AG04450 (cell line): Measurements from ENCODE around the gene MAML3. TPM values are rescaled to one million over a fixed set of nuclear protein-coding genes. Genes with fewer than 3 reads are reported as not detected.

Experiments used
- CTCF ChIA-PET: fragments of 300-600, 350-600 bp; formaldehyde crosslinking; extraction: SDS; loops from one replicate; lab custom pipeline; 2022; ENCODE audit warnings: antibody characterized with exemption, inconsistent platforms; lab: Charles Lee
- POLR2A ChIA-PET: fragments of 350-600 bp; formaldehyde crosslinking; extraction: SDS; loops from one replicate; lab custom pipeline; 2021; ENCODE audit warnings: antibody characterized with exemption, inconsistent platforms; lab: Yijun Ruan, JAX
- DNase-seq: peaks from one replicate; pipeline ENCODE4 v3.0.0-alpha.2; 2011; ENCODE audit warnings: low read depth, low spot score
- H3K27ac ChIP-seq: one replicate; pipeline ENCODE4 v1.5.1; 2012; ENCODE audit warnings: low read depth, low read length, control low read depth
- H3K27me3 ChIP-seq: one replicate; pipeline ENCODE4 v1.6.0; 2012; ENCODE audit warnings: low read length; ENCODE audit not compliant: control insufficient read depth, insufficient read depth
- H3K4me3 ChIP-seq: 2 replicates; pipeline ENCODE4 v1.5.1; 2011; ENCODE audit warnings: mild to moderate bottlenecking, low read depth, low read length, control low read depth
- H3K9me3 ChIP-seq: 2 replicates; pipeline ENCODE4 v1.5.1; 2012; ENCODE audit warnings: low read length; ENCODE audit not compliant: control insufficient read depth, insufficient read depth
- polyA plus RNA-seq: library from polyadenylated mRNA; depleted of rRNA; stranded (reverse); fragments of >200 nt; gene quantifications from 2 replicates; pipeline ENCODE4 v1.2.3, GENCODE V29; 2011
- TF ChIP-seq, protein P1 (sequence below): IDR thresholded peaks from 2 replicates; pipeline ENCODE4 v1.5.1; 2011; ENCODE audit warnings: low read depth, low read length, control low read depth, inconsistent platforms

MAML3 gene
- polyA plus RNA-seq, 1 experiment, result 4.1 TPM

DNA sequence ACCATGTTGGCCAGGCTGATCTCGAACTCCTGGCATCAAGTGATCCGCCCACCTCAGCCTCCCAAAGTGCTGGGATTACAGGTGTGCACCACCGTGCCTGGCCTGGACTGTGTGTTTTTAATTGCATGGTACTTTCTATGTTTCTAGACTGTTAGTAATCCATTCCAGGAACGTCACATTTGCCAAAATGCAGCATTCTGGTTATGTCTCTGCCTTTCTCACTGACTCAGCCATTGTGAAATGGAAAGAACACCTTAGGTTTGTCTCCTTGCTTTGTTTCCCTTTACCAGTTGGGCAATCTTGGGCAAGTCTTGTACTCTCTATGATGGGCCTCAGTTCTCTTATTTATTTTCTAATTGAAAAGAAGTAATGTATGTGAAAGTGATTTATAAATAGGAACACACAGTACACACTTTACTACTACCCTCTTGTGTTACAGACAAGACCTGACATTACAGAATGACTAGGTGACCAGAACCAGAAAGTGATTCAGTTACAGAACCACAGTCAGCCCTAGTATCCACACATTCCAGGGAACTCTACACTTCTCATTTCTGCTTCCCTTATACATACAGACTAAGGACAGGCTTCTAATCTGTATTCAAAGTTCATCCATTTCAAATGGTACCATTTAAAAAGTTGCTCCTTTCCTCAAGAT lies 301.2 kb downstream of the MAML3 start:
- no peak for DNase-seq
- H3K27ac ChIP-seq, result no peak overlapping the region
- no peak overlapping the region for H3K4me3 ChIP-seq
- H3K9me3 ChIP-seq, result no peaks in the 10 kb centered on the region
- TF ChIP-seq, protein P1, sequence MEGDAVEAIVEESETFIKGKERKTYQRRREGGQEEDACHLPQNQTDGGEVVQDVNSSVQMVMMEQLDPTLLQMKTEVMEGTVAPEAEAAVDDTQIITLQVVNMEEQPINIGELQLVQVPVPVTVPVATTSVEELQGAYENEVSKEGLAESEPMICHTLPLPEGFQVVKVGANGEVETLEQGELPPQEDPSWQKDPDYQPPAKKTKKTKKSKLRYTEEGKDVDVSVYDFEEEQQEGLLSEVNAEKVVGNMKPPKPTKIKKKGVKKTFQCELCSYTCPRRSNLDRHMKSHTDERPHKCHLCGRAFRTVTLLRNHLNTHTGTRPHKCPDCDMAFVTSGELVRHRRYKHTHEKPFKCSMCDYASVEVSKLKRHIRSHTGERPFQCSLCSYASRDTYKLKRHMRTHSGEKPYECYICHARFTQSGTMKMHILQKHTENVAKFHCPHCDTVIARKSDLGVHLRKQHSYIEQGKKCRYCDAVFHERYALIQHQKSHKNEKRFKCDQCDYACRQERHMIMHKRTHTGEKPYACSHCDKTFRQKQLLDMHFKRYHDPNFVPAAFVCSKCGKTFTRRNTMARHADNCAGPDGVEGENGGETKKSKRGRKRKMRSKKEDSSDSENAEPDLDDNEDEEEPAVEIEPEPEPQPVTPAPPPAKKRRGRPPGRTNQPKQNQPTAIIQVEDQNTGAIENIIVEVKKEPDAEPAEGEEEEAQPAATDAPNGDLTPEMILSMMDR, result no peak
- H3K27me3 ChIP-seq, result no peaks in the 10 kb centered on the region
- ChIA-PET CTCF (no interaction called here), POLR2A (no interaction called here)

DNA sequence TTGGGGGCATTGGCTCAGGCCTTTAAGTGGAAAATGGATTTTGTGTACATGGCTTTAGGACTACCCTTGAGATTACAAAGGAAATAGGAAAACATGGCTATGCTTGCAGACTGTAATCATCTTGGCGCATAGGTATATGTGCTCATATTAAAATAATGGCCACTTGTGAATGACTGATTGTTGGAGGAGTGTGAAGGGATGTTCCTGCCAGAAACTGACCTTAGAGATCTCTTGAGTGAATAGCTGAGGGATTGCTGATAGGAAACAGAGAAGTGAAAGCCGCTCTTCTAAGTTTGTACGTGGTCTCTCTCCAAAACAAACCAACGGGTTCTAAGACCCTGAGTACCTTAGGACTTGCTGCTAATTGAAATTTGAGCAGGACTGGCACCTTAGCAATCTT lies 302.3 kb downstream of the MAML3 start:
- TF ChIP-seq, protein P1, result no peak
- DNase-seq, result no peak
- Histone ChIP-seq H3K4me3 (no peak overlapping the region), H3K9me3 (no peaks in the 10 kb centered on the region), H3K27me3 (no peaks in the 10 kb centered on the region), H3K27ac (no peak overlapping the region)
- POLR2A ChIA-PET, result no interaction called here
- CTCF ChIA-PET, result no interaction called here

DNA sequence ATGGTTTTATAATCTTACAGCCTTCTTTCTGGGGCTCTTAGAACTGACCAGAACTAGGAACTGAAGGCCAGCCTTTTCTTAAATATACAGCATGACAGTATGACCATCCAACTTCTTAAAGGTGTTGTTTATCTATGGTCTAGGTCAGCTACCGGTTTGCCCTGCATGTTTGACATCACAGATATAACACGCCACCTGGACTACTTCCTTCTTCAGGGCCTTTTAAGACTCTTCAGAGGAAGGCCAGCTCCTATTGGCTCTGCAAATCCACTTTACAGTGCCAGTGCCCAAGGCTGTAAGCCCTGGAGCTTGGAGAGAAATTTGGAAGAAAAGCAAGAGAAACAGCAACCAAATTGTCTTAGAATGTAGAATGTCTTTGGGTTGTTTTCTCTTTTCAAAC lies 302.9 kb downstream of the MAML3 start:
- Histone ChIP-seq H3K9me3 (no peaks in the 10 kb centered on the region), H3K27ac (no peak overlapping the region), H3K27me3 (no peaks in the 10 kb centered on the region), H3K4me3 (no peak overlapping the region)
- CTCF ChIA-PET, result no interaction called here
- DNase-seq, result no peak
- TF ChIP-seq, protein P1, result no peak
- POLR2A ChIA-PET, result interaction anchor here (0.7 kb wide), 1 partner anchor 11 kb away, joined by 3 read pairs; no protein-coding TSS in a partner anchor

DNA sequence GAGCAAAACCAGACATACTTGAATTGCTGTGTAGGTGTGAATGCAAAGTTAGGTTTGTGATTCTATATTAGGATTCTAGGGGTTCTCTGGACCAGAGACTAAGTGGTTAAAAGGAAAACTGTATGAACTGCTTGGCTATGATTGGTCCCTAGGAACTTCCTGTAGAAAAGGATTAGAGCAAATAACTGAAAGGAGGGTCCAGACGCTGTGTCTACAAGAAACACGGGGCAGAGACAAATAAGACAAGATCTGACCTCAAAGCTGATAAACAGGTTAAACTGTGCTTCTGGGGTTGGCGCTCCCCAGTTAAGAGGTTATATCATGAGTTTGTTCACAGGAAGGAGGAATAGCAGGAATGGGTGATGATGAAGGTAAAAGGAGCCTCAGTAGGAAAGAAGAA lies 304.8 kb downstream of the MAML3 start:
- TF ChIP-seq, protein P1, result no peak
- no peak for DNase-seq
- H3K27ac ChIP-seq, result no peak overlapping the region
- ChIA-PET POLR2A (no interaction called here), CTCF (interaction anchor here (0.6 kb wide), 1 partner anchor 14 kb away, joined by 3 read pairs; no protein-coding TSS in a partner anchor)
- H3K27me3 ChIP-seq, result no peaks in the 10 kb centered on the region
- no peaks in the 10 kb centered on the region for H3K9me3 ChIP-seq
- no peak overlapping the region for H3K4me3 ChIP-seq

DNA sequence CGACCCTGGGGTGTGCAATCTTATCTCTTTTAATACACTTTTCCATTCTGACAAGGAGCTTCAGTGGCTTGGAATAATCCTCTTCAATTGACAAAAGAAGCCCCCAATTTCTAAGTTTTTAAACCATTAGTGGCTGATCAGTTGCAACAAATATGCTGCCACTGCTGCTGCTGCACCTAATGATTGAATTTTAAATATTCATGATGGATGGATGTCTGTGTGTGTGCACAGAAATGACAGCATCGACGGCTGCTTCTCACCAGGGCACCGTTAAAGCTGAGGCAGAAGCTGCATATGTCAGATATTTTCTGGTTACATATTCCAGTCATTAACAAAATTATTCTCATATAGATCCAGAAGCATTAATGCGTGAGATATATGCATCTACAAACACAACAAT lies 306.0 kb downstream of the MAML3 start:
- Histone ChIP-seq H3K9me3 (no peaks in the 10 kb centered on the region), H3K27ac (no peak overlapping the region), H3K27me3 (no peaks in the 10 kb centered on the region), H3K4me3 (no peak overlapping the region)
- DNase-seq, result no peak
- CTCF ChIA-PET, result interaction anchor here (0.7 kb wide), 1 partner anchor 86 kb away, joined by 4 read pairs; no protein-coding TSS in a partner anchor
- POLR2A ChIA-PET, result no interaction called here
- TF ChIP-seq, protein P1, result no peak
